HL-60/S4 treated with phorbol 12-myristate 13-acetate at 8.2 ng/mL for 4 days and 3 days (cell line): Measurements from ENCODE around the gene CERS5.
"Not testable (repeated sequence)": the region's sequence is repeated elsewhere in the genome, so short reads cannot be mapped to it uniquely, and the experiment has no call there.

Experiments used
- in situ Hi-C: fragments of 300-500 bp; cut with MboI; formaldehyde crosslinking; loops from 2 replicates; pipeline ENCODE4 v1.15.0; 2022; ENCODE audit warnings: low sequenced_read_pairs

The CERS5 gene

DNA sequence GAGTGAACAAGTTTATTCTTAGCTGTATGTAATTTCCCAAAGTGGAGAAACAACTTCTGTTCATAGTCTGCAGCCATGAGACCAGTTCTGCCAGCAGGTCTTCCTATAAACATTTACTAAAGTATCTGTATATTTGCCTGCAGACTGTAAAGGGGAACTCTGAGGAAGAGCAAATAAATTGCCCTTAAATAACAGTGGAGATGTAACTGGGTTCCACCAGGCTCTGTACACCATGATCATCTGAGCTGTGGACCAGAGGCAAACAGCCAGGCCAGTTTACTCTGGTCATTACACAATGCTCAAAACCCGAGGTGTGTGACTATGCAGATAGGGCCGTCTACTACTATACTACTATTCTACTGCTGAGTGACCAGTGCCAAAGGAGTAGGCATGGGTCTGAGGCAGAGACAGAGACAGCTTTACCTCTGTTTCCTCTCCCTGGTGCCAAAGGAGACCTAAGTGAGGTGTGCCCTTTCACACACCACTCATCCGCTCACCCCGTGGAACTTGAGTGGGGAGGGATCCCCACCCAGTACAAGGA is 21.1 kb upstream of the CERS5 start:
- in situ Hi-C loops, result loop anchor here (25.0 kb wide), 1 partner anchor 226 kb away; the partner anchor contains the start of genes AQP2, AQP5 and AQP6

DNA sequence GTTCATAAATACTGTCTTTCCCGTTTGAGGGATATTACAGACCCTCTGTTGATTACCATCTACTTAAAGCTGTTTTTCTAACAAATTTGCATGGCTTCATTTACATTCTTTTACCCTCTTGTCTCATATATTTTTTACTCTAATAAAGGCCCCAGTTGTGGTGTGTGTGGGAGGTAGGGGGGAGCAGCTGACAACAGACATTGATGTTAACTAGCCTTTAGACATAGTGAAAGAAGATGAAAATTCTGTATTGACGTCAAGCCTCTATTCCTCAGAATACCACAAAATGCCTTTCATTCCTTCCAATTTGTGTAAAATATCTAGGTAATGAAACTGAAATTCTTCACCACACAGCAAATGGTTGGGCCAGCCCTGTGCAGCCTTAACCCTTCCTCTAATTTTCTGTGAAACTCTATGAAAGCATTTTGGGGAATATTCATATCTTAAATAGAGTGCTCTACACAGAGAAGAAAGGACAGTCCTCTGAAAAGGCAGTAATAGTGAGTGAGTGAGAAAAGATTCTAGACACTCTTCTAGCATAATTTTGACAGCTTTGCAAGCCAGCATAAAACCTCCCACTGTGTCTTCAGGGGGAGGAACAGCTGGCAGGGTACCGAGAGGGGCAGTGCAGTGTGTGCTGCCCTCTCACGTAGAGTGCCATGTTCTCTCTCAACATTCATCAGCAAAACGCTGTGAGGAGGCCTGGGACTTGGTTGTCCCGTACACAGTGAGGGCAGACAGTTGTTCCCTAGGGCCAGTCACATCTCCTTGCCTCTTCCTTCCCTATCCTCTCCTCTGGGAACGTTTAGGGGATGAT is 20.1 kb upstream of the CERS5 start:
- in situ Hi-C loops, result loop anchor here (25.0 kb wide), 1 partner anchor 225 kb away; the partner anchor contains the start of genes AQP2, AQP5 and AQP6

DNA sequence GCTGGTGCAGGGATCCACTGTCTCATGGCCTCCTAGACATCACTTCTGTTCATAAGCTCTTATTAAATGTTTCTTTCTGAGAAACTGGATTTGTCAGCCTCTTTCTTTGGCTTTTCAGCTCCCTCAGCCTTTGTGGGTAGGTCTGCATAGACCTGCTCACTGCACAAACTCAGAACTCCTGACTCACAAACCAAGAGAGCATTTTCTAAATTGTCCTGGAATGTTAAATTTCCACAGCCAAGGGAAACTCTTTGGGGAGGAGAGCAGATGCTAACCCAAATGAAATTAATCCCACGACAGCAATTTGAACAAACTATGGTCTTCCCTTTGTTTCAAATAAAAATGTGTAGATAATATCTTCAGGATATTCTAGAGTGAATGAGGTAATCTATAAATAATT is 19.5 kb upstream of the CERS5 start:
- in situ Hi-C loops, result loop anchor here (25.0 kb wide), 1 partner anchor 224 kb away; the partner anchor contains the start of genes AQP2, AQP5 and AQP6

DNA sequence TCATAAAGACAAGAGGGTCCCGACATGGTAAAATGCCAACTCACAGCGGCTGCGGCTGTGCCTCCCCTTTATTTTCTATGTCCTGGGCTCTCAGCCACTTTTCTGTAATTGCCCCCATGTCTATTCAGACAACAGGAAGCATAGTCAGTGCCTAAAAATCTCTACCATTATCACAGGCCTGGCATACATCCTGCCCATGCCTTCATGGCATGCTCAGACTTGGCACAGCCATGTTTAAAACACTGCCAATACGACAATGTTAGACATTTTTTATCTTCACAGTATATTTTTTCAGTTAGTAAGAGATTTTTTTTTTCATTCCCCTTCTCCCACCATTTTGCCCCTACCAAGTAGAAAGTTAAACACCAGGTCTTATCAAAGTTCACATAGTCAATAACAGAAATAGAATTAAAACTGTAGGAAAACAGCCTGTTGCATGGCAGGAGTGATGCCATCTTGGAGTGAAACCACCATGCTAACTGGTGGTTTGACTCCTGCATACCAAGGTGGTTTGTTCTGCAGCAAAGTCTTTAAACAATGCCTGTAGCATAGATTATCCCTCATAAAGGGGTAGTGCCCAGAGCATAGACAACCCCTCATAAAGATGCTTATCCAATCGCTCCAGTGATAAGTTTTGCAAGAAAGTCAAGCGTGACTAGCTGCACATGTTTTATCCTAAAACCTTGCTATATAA is 18.9 kb upstream of the CERS5 start:
- in situ Hi-C loops, result loop anchor here (25.0 kb wide), 1 partner anchor 224 kb away; the partner anchor contains the start of genes AQP2, AQP5 and AQP6

DNA sequence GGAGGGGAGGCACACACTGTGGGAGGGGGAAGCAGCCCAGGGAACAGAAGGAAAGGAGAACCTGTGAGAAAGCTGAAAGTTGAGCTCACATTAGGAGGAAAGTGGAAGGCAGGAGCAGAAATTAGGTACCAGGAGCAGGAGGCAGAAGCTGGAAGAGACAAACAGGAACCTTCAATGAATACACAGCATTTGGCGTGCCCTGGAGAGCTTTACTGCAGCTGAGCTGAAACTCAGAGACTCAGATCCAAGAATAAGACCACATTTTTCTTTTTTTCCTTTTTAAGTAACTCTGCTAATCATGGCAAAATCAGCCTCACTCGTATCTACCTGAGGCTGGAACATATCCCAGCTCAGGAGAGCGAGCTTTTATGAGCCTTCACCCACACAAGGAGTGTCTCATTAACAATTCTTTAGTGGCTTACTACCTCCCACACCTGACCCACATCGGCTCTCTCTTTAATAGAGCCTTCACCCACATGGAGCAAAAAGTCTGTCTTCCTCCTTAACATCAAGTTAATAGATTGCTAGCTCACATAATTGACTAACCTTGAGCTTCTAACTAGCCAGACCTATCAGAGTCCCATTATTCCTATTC is 18.2 kb upstream of the CERS5 start:
- in situ Hi-C loops, result loop anchor here (25.0 kb wide), 1 partner anchor 223 kb away; the partner anchor contains the start of genes AQP2, AQP5 and AQP6

DNA sequence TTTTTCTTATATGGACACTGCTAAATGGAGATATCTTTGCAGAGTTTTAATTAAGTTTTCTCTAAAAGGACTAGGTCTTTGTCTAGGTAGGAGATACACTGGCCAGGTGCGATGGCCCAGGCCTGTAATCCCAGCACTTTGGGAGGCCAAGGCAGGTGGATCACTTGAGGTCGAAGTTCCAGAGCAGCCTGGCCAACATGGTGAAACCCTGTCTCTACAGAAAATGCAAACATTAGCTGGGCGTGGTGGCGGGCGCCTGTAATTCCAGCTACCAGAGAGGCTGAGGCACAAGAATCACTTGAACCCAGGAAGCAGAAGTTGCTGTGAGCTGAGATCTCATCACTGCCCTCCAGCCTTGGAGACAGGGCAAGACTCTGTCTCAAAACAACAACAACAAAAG is 17.1 kb upstream of the CERS5 start:
- in situ Hi-C loops, result loop anchor here (25.0 kb wide), 1 partner anchor 222 kb away; the partner anchor contains the start of genes AQP2, AQP5 and AQP6

DNA sequence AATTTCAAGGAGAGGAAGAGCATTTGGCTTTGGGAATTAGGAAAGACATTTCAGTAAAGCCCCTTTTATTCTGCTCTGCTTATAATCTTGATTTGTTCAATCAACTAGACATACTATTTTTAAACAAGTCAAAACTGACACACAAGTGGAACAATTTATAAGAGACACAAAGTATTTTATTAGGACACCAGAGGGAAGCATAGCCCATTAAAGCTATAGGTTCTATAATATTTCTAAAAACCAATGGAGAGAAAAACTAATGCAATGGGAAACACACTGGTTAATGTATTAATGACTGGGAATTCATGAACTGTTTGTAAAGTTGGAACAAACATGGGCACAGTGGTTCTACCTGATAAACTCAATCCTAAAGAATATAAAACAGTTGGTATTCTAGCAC is 15.3 kb upstream of the CERS5 start:
- in situ Hi-C loops, result loop anchor here (25.0 kb wide), 1 partner anchor 220 kb away; the partner anchor contains the start of genes AQP2, AQP5 and AQP6

DNA sequence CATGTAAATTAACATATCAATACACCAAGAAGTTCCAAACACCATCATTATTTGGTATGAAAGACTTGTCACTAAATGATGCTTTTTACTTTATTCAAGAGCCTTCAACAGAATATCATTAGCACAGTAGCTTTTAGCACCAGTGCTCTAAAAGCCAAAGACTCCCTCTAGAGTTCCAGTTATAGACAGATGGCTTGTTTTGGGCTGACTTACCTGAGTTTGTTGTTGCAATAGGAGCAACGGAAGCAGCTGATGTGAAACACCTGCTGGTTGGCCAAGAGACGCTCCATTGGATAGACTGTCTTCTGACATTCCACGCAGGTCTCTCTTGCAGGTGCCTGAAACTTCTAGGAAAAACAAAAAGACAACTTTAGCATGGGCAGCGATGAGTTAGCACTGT is 14.5 kb upstream of the CERS5 start:
- in situ Hi-C loops, result loop anchor here (25.0 kb wide), 1 partner anchor 219 kb away; the partner anchor contains the start of genes AQP2, AQP5 and AQP6

DNA sequence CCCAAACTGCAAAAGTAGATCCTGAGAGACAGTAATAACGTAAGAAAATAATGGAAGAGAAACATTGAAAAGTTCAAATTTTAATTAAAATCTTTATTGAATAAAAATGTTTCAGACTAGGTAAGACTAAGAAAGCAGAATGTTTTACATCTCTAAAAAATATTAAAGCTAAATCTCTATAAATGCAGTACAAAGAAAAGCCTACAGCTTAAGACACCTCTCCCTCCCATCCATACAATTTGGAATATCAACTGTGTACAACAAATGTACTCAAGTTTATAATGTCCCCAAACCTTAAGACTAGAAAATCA is 8.5 kb upstream of the CERS5 start:
- in situ Hi-C loops, result loop anchor here (25.0 kb wide), 1 partner anchor 213 kb away; the partner anchor contains the start of genes AQP2, AQP5 and AQP6

DNA sequence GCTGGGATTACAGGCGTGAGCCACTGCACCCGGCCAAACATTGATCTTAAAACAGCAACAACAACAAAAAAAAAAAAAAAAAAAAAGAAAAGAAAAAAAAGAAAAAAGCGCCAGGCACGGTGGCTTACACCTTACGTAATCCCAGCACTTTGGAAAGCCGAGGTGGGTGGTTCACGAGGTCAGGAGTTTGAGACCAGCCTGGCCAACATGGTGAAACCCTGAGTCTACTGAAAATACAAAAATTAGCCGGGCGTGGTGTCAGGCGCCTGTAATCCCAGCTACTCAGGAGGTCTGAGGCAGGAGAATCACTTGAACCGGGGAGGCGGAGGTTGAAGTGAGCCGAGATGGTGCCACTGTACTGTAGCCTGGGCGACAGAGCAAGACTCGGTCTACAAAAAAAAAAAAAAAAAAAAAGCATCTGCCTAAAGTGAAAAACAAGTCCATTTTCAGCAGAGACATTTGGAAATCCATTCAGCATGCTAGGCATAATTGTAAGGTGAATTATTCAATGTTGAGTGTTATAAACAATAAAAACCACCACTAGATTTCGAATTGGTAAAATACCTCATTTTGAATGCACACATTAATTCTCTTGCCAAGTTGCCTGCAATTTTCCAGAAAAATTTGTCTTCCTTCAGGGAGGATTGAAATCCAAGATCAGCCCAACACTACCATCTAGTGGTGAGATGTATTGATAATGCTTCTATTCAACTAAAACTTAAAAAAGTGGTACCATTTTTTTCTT is 8.0 kb upstream of the CERS5 start:
- in situ Hi-C loops, result loop anchor here (25.0 kb wide), 1 partner anchor 213 kb away; the partner anchor contains the start of genes AQP2, AQP5 and AQP6

DNA sequence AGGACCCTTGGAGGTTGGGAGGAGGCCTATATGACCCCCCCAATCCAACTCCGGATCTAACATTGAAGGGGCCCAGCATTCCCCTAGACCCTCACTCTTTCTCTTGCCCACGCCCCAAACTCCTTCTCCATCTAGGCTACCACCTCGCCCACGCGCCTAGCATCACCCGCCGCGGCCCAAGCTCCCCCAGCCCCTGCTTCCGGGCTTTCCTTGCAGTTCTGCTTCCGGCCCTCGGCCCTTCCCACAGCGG is 445 bp downstream of the CERS5 start:
- in situ Hi-C loops, result no loop called here

DNA sequence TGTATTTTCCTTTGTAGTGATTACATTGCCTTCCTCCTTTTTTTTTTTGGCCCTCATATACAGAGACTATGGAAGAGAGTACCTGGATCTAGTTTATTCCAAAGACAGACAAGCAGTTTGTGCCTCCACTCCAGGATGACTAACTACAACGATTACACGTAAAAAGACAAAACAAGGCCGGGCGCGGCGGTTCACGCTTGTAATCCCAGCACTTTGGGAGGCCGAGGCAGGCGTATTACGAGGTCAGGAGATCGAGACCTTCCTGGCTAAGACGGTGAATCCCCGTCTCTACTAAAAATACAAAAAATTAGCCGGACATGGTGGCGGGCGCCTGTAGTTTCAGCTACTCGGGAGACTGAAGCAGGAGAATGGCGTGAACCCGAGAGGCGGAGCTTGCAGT is 2.2 kb downstream of the CERS5 start:
- in situ Hi-C loops, result no loop called here

DNA sequence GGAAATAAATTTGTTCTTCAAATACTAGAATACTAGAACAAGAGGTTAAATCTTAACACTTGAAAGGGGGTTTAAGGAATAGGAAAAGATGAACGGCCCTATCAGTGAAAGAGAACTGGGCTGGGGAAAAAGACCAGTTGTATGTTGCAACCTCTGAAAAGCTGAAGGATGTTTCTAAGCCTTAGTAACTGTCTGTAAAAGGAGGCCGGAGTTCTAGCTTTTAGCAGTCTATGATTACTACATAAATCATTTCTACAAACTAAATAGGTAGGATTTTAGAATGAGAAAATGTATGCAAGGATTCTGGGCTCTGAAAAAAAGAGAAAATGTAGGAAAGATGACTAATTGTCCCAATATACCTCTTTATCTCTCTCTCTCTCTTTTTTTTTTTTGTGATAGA is 4.9 kb downstream of the CERS5 start:
- in situ Hi-C loops, result no loop called here

DNA sequence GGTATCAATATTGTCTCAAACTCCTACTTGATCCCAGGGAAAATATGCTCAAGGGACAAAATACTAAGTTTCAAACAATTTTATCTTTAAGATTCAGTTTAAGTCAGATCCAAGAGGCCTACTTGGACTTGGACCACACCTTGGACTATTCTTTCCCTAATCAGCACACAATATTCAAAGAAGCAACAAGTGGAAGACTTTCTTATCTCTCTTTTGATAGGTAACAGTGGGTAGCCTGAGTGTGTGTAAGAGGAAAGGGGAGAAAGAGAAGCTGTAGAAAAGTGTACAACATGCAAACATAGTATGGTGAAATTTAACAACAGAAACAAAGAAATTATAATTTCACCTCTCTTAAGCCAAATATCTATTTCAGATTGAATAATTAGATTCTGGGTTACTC is 6.5 kb downstream of the CERS5 start:
- in situ Hi-C loops, result no loop called here

DNA sequence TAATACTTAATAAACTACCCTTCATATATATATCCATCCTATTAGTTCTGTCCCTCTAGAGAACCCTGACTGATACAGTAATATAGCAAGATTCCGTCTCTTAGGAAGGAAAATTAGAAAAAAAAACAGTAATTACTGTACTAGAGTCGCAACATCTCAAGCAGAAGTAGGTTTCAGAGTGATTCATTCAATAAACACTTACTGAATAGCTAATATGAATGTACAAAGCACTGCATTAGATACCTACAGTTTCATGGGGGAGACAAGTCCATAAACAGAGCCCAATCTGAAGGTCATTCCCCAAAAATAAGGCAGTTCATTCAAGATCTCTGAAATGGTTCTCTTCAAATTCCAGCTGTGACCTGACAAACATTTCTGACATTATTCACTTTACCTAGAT is 9.9 kb downstream of the CERS5 start:
- in situ Hi-C loops, result no loop called here

DNA sequence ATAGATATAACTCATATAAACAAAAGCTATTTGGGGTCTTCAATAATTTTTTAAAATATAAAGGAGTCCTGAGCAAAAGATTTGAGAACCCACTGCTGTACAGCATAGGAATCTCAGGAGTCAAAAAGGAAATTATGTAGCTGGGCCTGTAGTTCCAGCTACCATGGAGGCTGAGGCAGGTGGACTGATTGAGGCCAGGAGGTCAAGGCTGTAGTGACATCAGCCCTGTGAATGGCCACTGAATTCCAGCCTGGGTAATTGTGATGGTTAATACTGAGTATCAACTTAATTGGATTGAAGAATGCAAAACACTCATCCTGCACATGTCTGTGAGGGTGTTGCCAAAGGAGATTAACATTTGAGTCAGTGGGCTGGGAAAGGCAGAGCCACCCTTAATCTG is 10.5 kb downstream of the CERS5 start:
- in situ Hi-C loops, result no loop called here

DNA sequence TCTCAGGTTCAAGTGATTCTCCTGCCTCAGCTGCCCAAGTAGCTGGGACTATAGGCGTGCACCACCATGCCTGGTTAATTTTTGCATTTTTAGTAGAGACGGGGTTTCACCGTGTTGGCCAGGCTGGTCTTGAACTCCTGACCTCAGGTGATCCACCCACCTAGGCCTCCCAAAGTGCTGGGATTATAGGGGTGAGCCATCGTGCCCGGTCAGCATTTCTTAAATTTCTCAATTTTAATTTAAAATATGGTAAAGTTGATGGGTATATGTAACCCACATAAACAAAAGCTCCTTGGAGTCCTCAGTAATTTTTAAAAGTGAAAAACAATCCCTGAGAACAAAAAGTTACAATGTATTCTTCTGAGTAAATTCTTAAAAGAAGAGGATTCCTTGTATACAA is 12.2 kb downstream of the CERS5 start:
- in situ Hi-C loops, result not testable (repeated sequence)

DNA sequence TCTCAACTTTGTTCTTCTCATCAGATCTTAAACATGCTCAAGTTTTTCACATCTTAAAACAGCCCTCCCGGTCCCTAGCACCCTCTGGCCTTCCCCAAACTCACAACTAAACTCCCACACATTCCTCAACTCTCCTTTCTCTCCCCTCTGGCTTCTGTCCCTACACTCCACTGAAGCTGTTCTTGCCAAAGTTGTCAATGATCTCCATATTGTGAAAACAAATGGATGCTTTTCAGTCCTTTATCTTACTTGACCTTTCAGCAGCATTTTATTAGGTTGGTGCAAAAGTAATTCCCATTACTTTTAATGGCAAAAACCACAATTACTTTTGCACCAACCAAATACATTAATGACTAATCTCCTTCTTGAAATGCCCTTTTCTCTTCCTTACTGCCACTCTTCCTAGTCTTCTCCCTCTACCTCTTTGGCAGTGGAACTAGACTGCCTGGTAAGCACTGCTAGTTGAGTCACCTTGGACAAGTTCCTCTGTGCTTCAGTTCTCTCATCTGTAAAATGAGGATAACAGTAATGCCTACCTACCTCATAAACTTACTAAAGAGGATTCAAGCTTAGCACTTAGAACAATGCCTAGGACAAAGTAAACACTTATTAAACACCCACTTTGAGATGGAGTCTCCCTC is 16.0 kb downstream of the CERS5 start:
- in situ Hi-C loops, result no loop called here

DNA sequence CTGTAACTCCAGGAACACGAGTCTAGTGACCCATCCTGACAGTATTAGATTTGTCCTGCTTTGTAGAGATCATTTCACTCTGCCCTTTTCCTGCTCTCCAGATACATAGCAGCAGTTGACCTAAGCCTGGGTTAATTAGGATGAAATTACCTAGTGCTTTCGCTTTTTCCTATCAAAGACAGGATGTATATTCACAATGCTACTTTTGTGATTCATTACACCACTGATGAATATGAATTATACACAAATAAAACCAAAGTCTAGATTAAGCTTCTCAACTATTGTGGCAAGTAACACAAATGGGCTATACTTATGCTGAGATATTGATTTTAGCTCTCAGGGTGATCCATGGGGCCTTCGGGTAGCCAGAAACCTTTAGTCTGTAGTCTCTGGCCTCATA is 17.9 kb downstream of the CERS5 start:
- in situ Hi-C loops, result no loop called here

DNA sequence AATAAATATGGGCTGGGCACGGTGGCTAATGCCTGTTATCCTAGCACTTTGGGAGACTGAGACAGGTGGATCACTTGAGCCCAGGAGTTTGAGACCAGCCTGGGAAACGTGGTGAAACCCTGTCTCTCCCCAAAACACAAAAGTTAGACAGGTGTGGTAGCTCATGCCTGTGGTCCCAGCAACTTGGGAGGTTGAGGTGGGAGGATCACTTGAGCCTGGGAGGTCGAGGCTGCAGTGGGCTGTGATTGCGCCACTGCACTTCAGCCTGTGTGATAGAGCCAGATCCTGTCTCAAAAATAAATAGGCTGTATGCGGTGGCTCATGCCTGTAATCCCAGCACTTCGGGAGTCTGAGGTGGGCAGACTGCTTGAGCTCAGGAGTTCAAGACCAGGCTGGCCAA is 19.2 kb downstream of the CERS5 start:
- in situ Hi-C loops, result not testable (repeated sequence)
